H1 (cell line): ENCODE data around the gene CCDC93. TPM values are rescaled to one million over a fixed set of nuclear protein-coding genes. Genes with fewer than 3 reads are reported as not detected.

ENCODE experiments used
- CHD7 ChIP-seq: fragments of 300-600 bp; sonication (generic); IDR thresholded peaks from 2 replicates; pipeline ENCODE4 v1.7.1; 2012; ENCODE audit warnings: low read length, moderate library complexity, mild to moderate bottlenecking, inconsistent platforms; ENCODE audit not compliant: insufficient replicate concordance
- EGR1 ChIP-seq: IDR thresholded peaks from 2 replicates; pipeline ENCODE4 v1.6.1; 2011; ENCODE audit warnings: low read depth, low read length, borderline replicate concordance
- EP300 ChIP-seq, 2 experiments: IDR thresholded peaks; 1 replicate in 1 of 2; 2 replicates in 1 of 2; pipeline ENCODE4 v1.6.1; 2011 to 2012; ENCODE audit warnings: low read depth in 2 of 2, low read length in 2 of 2, mild to moderate bottlenecking in 2 of 2, borderline replicate concordance in 1 of 2, inconsistent platforms in 1 of 2, moderate library complexity in 1 of 2
- GTF2F1 ChIP-seq: IDR thresholded peaks from 2 replicates; pipeline ENCODE4 v1.6.1; 2012; ENCODE audit warnings: low read depth, low read length, improper control_type of control experiment, borderline replicate concordance
- PHF8 ChIP-seq: fragments of 200-600 bp; sonication (generic); conservative IDR thresholded peaks from 2 replicates; pipeline ENCODE4 v1.7.1; 2012; ENCODE audit warnings: low read depth, mild to moderate bottlenecking, inconsistent platforms, low read length, moderate library complexity
- POLR2AphosphoS5 ChIP-seq: IDR thresholded peaks from 2 replicates; pipeline ENCODE4 v1.6.1; 2011; ENCODE audit warnings: low read depth, low read length
- SIRT6 ChIP-seq: IDR thresholded peaks from one replicate; pipeline ENCODE4 v1.7.1; 2012; ENCODE audit warnings: low read length, inconsistent platforms
- SRF ChIP-seq: IDR thresholded peaks from 2 replicates; pipeline ENCODE4 v1.6.1; 2011; ENCODE audit warnings: mild to moderate bottlenecking, low read depth, low read length, moderate library complexity
- YY1 ChIP-seq: IDR thresholded peaks from 2 replicates; pipeline ENCODE4 v1.6.1; 2011; ENCODE audit warnings: low read depth, mild to moderate bottlenecking, low read length
- polyA plus RNA-seq, 7 experiments: library from polyadenylated mRNA; depleted of rRNA in 3 of 7; stranded (reverse) in 5 of 7; unstranded in 2 of 7; fragments of >200 nt in 5 of 7; fragments of 200-250 nt in 2 of 7; gene quantifications; 1 replicate in 5 of 7; 2 replicates in 1 of 7; 4 replicates in 1 of 7; pipeline versions ENCODE4 v1.2.1 to v1.2.3, GENCODE V29; 2011 to 2013; ENCODE audit warnings: missing spikeins in 2 of 7, mixed read lengths in 2 of 7
- total RNA-seq: library from RNA; stranded (reverse); fragmentation: NEBNext Ultra II Directional; extraction: Animal tissue kit (Norgen Biotek cat#: 25700); gene quantifications from 2 replicates; pipeline ENCODE4 v1.2.1, GENCODE V29; 2021

Gene CCDC93
- total and polyA plus RNA-seq, 2 of the 8 experiments (the other 6 are each of a cell fraction or from before 2014, with no cell fraction given), result 5.5 to 18.0 TPM

GRCh38 chr2:117930775-117931174 is 83.1 kb downstream of the CCDC93 start (continued):
- TF ChIP-seq CHD7 (no peak), PHF8 (no peak), POLR2AphosphoS5 (no peak), EP300 (IDR thresholded peaks at IDR 0.05; ENCODE audit: borderline replicate concordance in 1 of 2, low read depth in 2 of 2, low read length in 2 of 2) (no peak), EGR1 (no peak), SRF (no peak), YY1 (no peak), SIRT6 (no peak), GTF2F1 (no peak)
